ENCODE measurements around the gene ADRB1.
A peak's percentile ranks its signal among the peaks of the same experiment; 100 is the strongest.

The ADRB1 gene

GRCh38 chr10:114026189-114027040, 17.3 kb upstream of the ADRB1 start:
- peak; percentile 16 to 26 for DNase-seq

DNA sequence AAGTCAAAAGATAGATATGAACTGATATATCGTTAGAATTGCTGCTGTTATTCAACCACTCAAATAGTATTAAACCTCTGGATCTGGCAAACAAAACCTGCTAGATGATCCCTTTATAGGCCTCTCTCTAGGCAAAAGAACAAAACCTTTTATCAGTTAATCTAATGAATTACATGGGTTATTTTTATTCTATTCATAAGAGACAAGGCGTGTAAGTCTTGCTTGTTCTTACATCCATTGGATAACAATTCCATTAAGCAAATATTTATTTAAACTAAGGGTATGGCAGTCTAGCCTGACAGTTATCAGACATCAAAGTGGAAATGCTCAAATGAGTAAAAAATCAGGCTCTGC, 16.6 kb upstream of the ADRB1 start:
- DNase-seq: no peak

- DNase-seq: no peak
Observed at GRCh38 chr10:114027951-114028350, 15.7 kb upstream of the ADRB1 start.

- no peak for DNase-seq
Observed at GRCh38 chr10:114028425-114028824, 15.2 kb upstream of the ADRB1 start.

DNA sequence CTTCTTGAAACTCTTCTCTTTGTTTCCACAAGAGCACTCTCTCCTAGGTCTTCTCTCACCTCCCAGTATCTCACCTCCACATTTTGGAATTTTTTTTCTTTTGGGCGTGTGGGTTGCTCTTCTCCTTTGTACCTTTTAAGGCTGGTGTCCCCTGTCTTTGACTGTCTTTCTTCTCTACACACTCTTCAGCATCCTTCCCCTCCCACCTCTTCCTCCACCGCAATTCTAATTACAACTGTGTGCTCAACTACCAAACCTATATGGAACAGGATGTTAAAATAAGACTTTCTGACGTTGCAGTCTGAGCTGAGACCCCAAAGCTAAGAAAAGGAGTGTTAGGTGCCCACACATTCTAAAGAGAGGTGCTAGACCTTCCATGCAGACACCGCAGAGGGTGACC, 14.0 kb upstream of the ADRB1 start:
- DNase-seq: no peak

- DNase-seq: no peak
Observed at GRCh38 chr10:114030140-114030539, 13.5 kb upstream of the ADRB1 start.

DNA sequence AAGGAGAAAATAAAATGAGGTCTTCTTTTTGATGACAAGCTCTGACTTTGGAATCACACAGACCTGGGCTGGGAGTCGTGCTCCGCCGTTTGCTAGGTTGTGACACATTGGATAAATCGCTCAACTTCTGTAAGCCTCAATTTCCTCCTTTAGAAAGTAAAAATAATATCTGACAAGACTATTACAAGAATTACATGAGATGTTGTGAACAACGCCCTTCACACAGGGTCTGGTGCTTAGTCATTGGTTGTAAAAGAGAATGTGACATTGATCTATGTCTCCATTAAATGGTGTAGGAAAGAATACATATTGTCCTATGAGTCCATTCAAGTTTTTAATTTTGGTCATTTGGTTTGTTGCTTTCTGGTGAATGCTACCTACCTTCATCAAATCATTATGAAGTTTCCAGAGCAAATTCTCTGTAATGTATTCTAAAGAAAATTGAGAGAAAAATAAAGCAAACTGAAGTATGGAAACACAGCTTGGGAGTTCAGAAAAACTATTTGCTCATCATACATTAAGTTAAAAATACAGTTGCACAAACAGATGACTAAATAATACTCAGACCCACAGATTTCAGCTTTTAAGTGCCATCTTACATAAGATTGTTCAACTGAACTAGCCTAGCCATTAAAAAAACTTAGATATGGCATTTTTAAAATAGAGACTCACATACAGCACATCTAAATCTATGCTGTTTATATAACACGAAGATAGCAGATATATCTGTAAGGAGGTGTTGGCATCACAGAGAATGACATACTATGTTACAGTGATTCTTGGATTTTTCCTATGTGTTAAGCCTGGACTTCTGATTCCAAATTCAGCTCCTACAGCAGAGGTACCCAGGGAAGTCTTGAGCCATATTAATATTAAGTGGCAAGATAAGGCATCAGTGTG, 12.3 kb upstream of the ADRB1 start:
- DNase-seq: peak; percentile 60 to 79

- no peak for DNase-seq
Observed at GRCh38 chr10:114033566-114033965, 10.1 kb upstream of the ADRB1 start.

- peak in 1 of 2 donors; percentile 70 for DNase-seq
Observed at GRCh38 chr10:114034923-114035645, 8.6 kb upstream of the ADRB1 start.

DNA sequence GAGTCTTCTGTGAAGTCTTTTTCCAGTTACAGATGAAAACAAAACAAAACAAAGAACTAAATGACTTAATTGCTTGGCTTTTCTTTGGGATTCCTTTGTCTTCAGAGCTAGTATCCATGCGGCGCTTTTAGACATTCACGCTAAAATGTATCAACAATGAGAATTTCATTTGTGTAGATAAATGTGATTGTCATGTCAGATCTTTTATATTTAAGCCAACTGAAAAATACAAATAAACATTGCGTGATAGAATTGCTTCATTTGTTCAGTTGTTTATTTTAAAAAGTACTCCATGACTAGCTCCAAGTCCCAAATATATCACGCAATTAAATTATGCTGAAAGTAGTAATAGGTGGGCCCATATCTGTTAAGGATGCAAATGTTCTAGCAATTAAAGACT, 7.9 kb upstream of the ADRB1 start:
- no peak for DNase-seq

DNA sequence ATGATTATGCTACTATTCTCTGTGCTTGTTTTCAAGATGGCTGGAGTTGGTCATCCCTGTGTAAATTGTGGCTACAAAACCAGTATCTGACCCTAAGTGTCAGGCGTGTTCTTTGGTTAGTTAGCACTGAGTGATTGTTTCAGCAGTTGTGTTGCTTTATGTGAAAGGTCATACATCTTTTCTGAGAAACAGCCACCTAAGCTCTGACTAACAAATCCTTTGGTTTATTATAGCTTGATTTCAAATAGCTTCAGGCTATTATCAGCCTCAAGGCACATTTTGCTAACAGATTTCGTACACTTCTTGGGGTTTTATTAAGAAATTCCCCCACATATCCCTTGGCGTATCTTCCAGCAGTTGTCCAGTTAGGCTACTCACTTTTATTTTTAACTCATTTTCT, 4.8 kb upstream of the ADRB1 start:
- no peak for DNase-seq

GRCh38 chr10:114041166-114041565, 2.5 kb upstream of the ADRB1 start:
- DNase-seq: no peak

DNA sequence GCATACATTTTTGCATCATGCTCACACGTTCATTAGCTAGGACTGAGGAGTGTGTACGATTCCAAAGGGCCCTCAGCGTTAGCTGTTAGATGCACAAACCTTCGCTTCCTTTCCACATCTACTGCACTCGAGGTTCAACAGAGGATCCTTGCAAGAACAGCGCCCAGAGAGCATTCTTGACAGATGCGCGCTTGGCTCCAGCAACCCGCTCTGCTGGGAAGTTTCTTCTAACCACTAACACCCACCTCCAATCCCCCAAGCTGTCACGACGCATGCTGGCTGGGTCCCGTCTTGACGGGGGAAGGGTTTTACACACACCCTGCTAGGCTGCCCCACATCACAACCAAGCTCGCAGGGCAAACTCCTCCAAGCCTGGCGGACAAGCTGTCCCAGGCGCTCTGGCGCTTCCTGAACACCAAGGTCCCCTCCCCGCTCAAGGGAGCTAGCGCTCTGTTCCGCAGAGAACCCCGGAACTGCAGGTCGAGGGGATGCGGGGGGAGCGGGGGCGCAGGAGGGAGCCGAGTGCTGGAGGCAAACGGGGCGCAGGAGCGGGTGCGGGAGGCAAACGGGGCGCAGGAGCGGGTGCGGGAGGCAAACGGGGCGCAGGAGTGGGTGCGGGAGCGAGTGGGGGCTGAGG, 653 bp upstream of the ADRB1 start:
- peak; percentile 36 to 57 for DNase-seq

DNA sequence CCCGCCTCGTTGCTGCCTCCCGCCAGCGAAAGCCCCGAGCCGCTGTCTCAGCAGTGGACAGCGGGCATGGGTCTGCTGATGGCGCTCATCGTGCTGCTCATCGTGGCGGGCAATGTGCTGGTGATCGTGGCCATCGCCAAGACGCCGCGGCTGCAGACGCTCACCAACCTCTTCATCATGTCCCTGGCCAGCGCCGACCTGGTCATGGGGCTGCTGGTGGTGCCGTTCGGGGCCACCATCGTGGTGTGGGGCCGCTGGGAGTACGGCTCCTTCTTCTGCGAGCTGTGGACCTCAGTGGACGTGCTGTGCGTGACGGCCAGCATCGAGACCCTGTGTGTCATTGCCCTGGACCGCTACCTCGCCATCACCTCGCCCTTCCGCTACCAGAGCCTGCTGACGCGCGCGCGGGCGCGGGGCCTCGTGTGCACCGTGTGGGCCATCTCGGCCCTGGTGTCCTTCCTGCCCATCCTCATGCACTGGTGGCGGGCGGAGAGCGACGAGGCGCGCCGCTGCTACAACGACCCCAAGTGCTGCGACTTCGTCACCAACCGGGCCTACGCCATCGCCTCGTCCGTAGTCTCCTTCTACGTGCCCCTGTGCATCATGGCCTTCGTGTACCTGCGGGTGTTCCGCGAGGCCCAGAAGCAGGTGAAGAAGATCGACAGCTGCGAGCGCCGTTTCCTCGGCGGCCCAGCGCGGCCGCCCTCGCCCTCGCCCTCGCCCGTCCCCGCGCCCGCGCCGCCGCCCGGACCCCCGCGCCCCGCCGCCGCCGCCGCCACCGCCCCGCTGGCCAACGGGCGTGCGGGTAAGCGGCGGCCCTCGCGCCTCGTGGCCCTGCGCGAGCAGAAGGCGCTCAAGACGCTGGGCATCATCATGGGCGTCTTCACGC, 825 bp downstream of the ADRB1 start:
- DNase-seq: no peak

DNA sequence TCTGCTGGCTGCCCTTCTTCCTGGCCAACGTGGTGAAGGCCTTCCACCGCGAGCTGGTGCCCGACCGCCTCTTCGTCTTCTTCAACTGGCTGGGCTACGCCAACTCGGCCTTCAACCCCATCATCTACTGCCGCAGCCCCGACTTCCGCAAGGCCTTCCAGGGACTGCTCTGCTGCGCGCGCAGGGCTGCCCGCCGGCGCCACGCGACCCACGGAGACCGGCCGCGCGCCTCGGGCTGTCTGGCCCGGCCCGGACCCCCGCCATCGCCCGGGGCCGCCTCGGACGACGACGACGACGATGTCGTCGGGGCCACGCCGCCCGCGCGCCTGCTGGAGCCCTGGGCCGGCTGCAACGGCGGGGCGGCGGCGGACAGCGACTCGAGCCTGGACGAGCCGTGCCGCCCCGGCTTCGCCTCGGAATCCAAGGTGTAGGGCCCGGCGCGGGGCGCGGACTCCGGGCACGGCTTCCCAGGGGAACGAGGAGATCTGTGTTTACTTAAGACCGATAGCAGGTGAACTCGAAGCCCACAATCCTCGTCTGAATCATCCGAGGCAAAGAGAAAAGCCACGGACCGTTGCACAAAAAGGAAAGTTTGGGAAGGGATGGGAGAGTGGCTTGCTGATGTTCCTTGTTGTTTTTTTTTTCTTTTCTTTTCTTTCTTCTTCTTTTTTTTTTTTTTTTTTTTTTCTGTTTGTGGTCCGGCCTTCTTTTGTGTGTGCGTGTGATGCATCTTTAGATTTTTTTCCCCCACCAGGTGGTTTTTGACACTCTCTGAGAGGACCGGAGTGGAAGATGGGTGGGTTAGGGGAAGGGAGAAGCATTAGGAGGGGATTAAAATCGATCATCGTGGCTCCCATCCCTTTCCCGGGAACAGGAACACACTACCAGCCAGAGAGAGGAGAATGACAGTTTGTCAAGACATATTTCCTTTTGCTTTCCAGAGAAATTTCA, 1.7 kb downstream of the ADRB1 start:
- DNase-seq: peak; percentile 52 to 76

GRCh38 chr10:114046087-114046458, 2.4 kb downstream of the ADRB1 start:
- DNase-seq: no peak

- no peak for DNase-seq
Observed at GRCh38 chr10:114048472-114048871, 4.8 kb downstream of the ADRB1 start.

- no peak for DNase-seq
Observed at GRCh38 chr10:114051714-114052113, 8.0 kb downstream of the ADRB1 start.

- DNase-seq: no peak
Observed at GRCh38 chr10:114052255-114052654, 8.6 kb downstream of the ADRB1 start.

GRCh38 chr10:114053946-114054345, 10.3 kb downstream of the ADRB1 start:
- DNase-seq: no peak

Measured in inflammatory macrophage (primary cell).